Measurements from ENCODE around the gene SRRM4. TPM values are rescaled to one million over a fixed set of nuclear protein-coding genes. Genes with fewer than 3 reads are reported as not detected.

Gene SRRM4
- total RNA-seq, 1 experiment from 2014 or later = 0.02 TPM

GRCh38 chr12:119195256-119195655 lies 213.9 kb downstream of the SRRM4 start:
- no peaks in the 10 kb centered on the region for H3K4me1 ChIP-seq (ENCODE audit: control insufficient read depth in 1 of 2, insufficient read depth in 2 of 2, low read length in 2 of 2)
- ChIA-PET CTCF (no interaction called here), RAD21 (ENCODE audit: low non-redundant PET in 1 of 2, low total read pairs in 2 of 2, uncharacterized antibody in 2 of 2, unreplicated experiment in 2 of 2) (no interaction called here), POLR2A (no interaction called here)
- H3K79me2 ChIP-seq (ENCODE audit: insufficient read depth, low read length) = no peaks in the 10 kb centered on the region
- H4K20me1 ChIP-seq (ENCODE audit: insufficient read depth) = no peaks in the 10 kb centered on the region
- ATAC-seq (no peak), DNase-seq (ENCODE audit: low read depth, low spot score) (no peak)
- no peaks in the 10 kb centered on the region for H3K27me3 ChIP-seq (ENCODE audit: insufficient read depth, low read length)
- TF ChIP-seq SP1 (IDR thresholded peaks at IDR 0.05; ENCODE audit: low read depth) (no peak), EGR1 (IDR thresholded peaks at IDR 0.05; ENCODE audit: low read depth) (no peak), CEBPB (IDR thresholded peaks at IDR 0.05; ENCODE audit: low read depth) (no peak), POLR2A (IDR thresholded peaks at IDR 0.05; ENCODE audit: borderline replicate concordance, extremely low read depth, insufficient read depth, insufficient read length) (no peak), YY1 (IDR thresholded peaks at IDR 0.05; ENCODE audit: extremely low read depth, insufficient replicate concordance, low read depth, low read length) (no peak), REST (IDR thresholded peaks at IDR 0.05; ENCODE audit: low read depth) (no peak), ELF1 (IDR thresholded peaks at IDR 0.05; ENCODE audit: borderline replicate concordance, low read depth) (no peak), POLR2AphosphoS5 (IDR thresholded peaks at IDR 0.05; ENCODE audit: low read depth, low read length) (no peak), SRF (IDR thresholded peaks at IDR 0.05; ENCODE audit: low read depth) (no peak), JUND (IDR thresholded peaks at IDR 0.05) (no peak), ZNF274 (IDR thresholded peaks at IDR 0.05; ENCODE audit: low read depth, low read length) (no peak), SIN3A (IDR thresholded peaks at IDR 0.05; ENCODE audit: low read depth) (no peak)
- TF ChIP-seq, protein P1, sequence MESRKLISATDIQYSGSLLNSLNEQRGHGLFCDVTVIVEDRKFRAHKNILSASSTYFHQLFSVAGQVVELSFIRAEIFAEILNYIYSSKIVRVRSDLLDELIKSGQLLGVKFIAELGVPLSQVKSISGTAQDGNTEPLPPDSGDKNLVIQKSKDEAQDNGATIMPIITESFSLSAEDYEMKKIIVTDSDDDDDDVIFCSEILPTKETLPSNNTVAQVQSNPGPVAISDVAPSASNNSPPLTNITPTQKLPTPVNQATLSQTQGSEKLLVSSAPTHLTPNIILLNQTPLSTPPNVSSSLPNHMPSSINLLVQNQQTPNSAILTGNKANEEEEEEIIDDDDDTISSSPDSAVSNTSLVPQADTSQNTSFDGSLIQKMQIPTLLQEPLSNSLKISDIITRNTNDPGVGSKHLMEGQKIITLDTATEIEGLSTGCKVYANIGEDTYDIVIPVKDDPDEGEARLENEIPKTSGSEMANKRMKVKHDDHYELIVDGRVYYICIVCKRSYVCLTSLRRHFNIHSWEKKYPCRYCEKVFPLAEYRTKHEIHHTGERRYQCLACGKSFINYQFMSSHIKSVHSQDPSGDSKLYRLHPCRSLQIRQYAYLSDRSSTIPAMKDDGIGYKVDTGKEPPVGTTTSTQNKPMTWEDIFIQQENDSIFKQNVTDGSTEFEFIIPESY (IDR thresholded peaks at IDR 0.05; ENCODE audit: extremely low read depth, insufficient replicate concordance, low read length) = no peak
- TF ChIP-seq, protein P2, sequence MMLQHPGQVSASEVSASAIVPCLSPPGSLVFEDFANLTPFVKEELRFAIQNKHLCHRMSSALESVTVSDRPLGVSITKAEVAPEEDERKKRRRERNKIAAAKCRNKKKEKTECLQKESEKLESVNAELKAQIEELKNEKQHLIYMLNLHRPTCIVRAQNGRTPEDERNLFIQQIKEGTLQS (IDR thresholded peaks at IDR 0.05) = no peak
- no TSS peak for BruUV-seq (replicated peaks)
- H3K36me3 ChIP-seq (ENCODE audit: control insufficient read depth in 1 of 2, insufficient read depth in 2 of 2, low read length in 2 of 2) = no peaks in the 10 kb centered on the region
- H3K9me2 ChIP-seq (ENCODE audit: insufficient read depth) = no peaks in the 10 kb centered on the region
- no peak overlapping the region for H3K4me3 ChIP-seq (replicated peaks in 1 of 2; ENCODE audit: low read depth in 1 of 2, low read length in 2 of 2)
- intact Hi-C loops (cut with micrococcal nuclease) = no loop called here
- no peak overlapping the region for H2AFZ ChIP-seq (ENCODE audit: low read depth, low read length, poor library complexity, severe bottlenecking)
- no peak overlapping the region for H3K27ac ChIP-seq (ENCODE audit: low read depth, low read length)
- H3K9me3 ChIP-seq (ENCODE audit: control insufficient read depth in 1 of 2, insufficient read depth in 1 of 2, low read depth in 1 of 2, low read length in 2 of 2) = no peaks in the 10 kb centered on the region
- no peak overlapping the region for H3K9ac ChIP-seq (ENCODE audit: low read length)
- no peak overlapping the region for H3K4me2 ChIP-seq (ENCODE audit: low read length)

All from HCT116 (cell line).